ENCODE measurements around the gene CDR2. TPM values are rescaled to one million over a fixed set of nuclear protein-coding genes. Genes with fewer than 3 reads are reported as not detected.

CDR2 gene
- total RNA-seq, 4 donors from 2014 or later, result 12.1 to 55.7 (median 21.7) TPM

DNA sequence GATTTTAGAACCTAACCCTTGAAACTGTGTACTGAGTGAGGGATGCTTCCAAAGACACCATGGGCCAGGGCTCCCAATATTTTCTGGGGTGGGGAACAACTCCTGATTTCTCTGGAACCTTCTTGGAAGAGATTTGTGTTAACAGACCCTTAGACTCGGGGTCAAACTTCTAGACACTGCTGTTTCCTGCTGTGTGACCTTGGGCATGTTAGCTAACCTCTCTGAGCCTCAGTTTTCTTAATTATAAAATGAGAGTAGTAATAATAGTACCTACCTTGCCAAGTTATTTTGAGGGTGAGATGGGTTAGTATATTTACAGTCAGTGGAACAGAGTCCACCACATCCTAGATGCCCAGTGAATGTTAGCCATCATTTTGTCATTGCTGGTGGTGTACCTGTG is 58.4 kb downstream of the CDR2 start:
- no peak overlapping the region for H3K27ac ChIP-seq
- no peak overlapping the region for H3K4me3 ChIP-seq
- no peaks in the 10 kb centered on the region for H3K27me3 ChIP-seq
- no peaks in the 10 kb centered on the region for H3K36me3 ChIP-seq
- intact Hi-C loops (cut with DNase I; ENCODE audit: low total_unique reads), result no loop called here
- DNase-seq, result no peak
- TF ChIP-seq POLR2A (IDR thresholded peaks at IDR 0.05) (no peak), CTCF (IDR thresholded peaks at IDR 0.05) (no peak)
- H3K4me1 ChIP-seq, result peaks cover 0 to 4% of the 10 kb centered on the region in 2 donors
- no peaks in the 10 kb centered on the region for H3K9me3 ChIP-seq

DNA sequence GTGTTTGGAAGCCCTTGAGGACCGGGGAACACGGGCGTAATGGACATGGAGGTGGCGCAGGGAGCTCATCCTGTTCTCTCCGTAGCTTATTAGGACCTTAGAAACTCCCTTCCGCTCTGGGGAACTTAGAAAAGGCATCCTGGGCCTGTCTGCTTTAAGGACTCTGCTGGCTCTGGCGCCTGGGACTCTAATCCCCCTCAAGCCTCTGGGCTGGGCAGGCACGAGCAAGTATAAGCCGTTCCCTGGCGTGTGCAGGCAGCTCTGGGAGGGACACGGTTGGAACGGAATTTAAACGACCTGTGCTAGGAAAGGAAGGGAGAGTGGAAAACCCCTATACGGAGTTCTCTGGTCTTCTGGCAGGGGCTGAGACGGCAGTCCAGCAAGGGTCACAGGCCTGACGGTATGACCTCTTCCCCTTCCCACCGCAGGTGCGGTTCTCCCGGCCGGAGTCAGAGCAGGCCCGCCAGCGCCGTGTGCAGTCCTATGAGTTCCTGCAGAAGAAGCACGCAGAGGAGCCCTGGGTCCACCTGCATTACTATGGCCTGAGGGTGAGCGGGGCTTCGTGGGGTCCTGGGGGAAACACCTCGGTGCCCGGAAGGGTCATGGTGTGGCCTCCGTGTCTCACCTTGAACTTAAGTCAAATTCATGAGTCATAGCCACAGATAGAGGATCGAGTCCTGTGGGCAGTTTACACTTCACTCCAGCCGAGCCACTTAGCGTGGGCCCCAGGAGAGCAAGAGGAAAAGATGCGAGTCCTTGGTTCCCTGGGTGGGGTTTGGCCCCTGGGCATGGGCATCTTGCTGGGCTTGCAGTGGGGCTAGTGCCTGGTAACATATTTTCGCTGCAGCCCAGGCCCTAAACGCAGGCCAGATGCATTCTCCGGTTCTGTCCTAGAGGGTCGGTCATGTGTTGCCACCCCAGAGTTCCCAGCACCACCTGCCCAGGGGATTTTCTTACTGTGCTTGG is 59.5 kb downstream of the CDR2 start:
- H3K4me3 ChIP-seq, result no peak overlapping the region
- TF ChIP-seq CTCF (IDR thresholded peaks at IDR 0.05) (no peak), POLR2A (IDR thresholded peaks at IDR 0.05) (no peak)
- H3K36me3 ChIP-seq, result no peaks in the 10 kb centered on the region
- H3K4me1 ChIP-seq, result no peaks in the 10 kb centered on the region
- no peaks in the 10 kb centered on the region for H3K9me3 ChIP-seq
- H3K27me3 ChIP-seq, result no peaks in the 10 kb centered on the region
- intact Hi-C loops (cut with DNase I; ENCODE audit: low total_unique reads), result no loop called here
- no peak overlapping the region for H3K27ac ChIP-seq
- DNase-seq, result peak in 1 of 2 donors; percentile 7

DNA sequence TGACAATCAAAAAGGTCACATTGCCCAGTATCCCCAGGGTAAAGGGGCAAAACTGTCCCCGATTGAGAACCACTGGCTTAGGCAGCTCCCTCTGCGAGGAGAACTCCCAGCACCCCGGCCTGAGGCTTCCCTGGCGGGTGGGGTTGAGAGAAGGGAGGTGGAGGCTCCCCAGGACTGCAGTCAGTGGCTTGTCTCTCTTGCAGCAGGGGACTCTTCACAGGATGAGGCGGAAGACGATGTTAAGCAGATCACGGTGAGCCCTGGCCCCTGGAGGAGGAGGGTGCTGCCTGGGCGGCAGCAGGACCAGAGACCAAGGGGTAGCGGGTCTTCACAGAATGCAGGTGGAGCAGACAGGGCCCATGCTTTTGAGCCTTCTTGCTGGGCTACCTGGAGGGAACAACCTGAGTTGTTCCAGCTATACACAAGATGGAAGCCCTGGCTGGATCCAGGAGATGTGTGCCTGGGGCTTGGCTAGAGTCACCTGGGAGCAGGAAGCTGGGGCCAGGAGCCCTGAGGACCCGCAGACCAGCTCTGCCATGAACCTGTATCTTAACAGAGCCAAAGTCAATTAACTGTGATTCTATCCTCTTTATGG is 60.4 kb downstream of the CDR2 start:
- TF ChIP-seq CTCF (IDR thresholded peaks at IDR 0.05) (no peak), POLR2A (IDR thresholded peaks at IDR 0.05) (no peak)

DNA sequence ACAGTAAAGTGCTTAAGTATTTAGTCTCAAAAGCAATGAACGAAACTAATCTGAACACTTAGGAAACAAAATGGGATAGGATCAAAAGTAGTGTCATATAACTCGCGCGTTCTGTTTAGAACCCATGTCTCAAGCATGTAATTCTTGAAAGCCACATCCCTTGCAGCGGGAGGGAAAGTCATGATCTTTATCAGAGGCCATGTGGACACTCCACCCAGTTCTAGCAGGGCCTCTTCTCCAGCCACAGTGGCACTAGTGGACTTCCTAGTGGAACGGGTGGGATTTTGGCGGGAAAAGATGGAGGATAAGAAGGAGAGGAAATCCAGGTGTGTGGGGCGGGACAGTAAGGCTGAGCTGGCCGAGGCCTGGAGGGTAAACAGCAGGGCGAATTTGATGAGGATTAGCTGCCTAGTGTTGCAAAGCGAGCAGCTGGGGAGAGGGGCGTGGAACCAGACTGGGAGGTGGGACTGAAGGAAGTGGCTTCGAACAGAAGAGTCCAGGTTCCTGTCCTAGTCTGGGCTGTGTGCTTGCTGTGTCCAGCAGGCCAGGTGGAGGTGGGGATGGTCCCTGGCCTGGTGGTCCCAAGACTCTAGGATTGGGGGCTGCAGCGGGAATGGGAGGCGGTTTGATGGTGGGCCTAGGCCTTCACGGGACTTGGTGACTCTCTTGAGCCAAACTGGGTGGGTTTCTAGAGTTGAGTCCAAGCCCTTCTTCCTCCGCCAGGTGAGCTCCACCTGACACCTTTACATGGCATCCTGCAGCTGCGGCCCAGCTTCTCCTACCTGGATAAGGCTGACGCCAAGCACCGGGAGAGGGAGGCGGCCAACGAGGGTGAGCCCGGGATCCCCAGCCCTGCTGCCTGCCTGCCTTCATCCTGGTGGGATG is 61.3 kb downstream of the CDR2 start:
- Histone ChIP-seq H3K4me1 (no peaks in the 10 kb centered on the region), H3K36me3 (no peaks in the 10 kb centered on the region), H3K9me3 (no peaks in the 10 kb centered on the region), H3K27me3 (no peaks in the 10 kb centered on the region), H3K4me3 (no peak overlapping the region), H3K27ac (no peak overlapping the region)
- no peak for TF ChIP-seq POLR2A (IDR thresholded peaks at IDR 0.05)
- TF ChIP-seq CTCF (IDR thresholded peaks at IDR 0.05), result no peak
- intact Hi-C loops (cut with DNase I; ENCODE audit: low total_unique reads), result no loop called here
- peak in 1 of 2 donors; percentile 7 for DNase-seq

More for the DNA sequence above, 60.4 kb downstream of the CDR2 start:
- Histone ChIP-seq H3K27me3 (no peaks in the 10 kb centered on the region), H3K4me3 (no peak overlapping the region), H3K9me3 (no peaks in the 10 kb centered on the region), H3K36me3 (no peaks in the 10 kb centered on the region), H3K4me1 (no peaks in the 10 kb centered on the region), H3K27ac (no peak overlapping the region)
- intact Hi-C loops (cut with DNase I; ENCODE audit: low total_unique reads), result no loop called here
- DNase-seq, result peak in 1 of 2 donors; percentile 8

All from uterus (tissue), 4 donors.